Endothelial cell (in vitro differentiated cells): ENCODE measurements around the gene RSPH3. TPM values are rescaled to one million over a fixed set of nuclear protein-coding genes. Genes with fewer than 3 reads are reported as not detected.
"Not testable (repeated sequence)": the region's sequence is repeated elsewhere in the genome, so short reads cannot be mapped to it uniquely, and the experiment has no call there.

Experiments
- DNase-seq: peaks from one replicate; pipeline ENCODE4 v3.0.0; 2021; ENCODE audit warnings: low spot score
- H3K27ac Mint-ChIP-seq: one replicate; pipeline ENCODE4 v1.8.0; 2021; ENCODE audit warnings: mixed read lengths, inconsistent platforms; ENCODE audit not compliant: unreplicated experiment
- H3K27me3 Mint-ChIP-seq: one replicate; pipeline ENCODE4 v1.8.0; 2021; ENCODE audit warnings: mild to moderate bottlenecking, moderate library complexity, mixed read lengths, inconsistent platforms; ENCODE audit not compliant: unreplicated experiment
- H3K36me3 Mint-ChIP-seq: one replicate; pipeline ENCODE4 v1.8.0; 2021; ENCODE audit warnings: mild to moderate bottlenecking, low read depth, mixed read lengths, inconsistent platforms; ENCODE audit not compliant: unreplicated experiment
- H3K4me1 Mint-ChIP-seq: one replicate; pipeline ENCODE4 v1.8.0; 2021; ENCODE audit warnings: mild to moderate bottlenecking, mixed read lengths, inconsistent platforms; ENCODE audit not compliant: unreplicated experiment
- H3K4me3 Mint-ChIP-seq: one replicate; pipeline ENCODE4 v1.8.0; 2021; ENCODE audit warnings: mild to moderate bottlenecking, mixed read lengths, inconsistent platforms; ENCODE audit not compliant: unreplicated experiment
- H3K9me3 Mint-ChIP-seq: one replicate; pipeline ENCODE4 v1.8.0; 2021; ENCODE audit warnings: mixed read lengths, inconsistent platforms; ENCODE audit not compliant: unreplicated experiment
- CTCF ChIP-seq: fragments of 200-600 bp; sonication (generic); IDR thresholded peaks from one replicate; pipeline ENCODE4 v1.5.0; 2021; ENCODE audit warnings: antibody characterized with exemption; ENCODE audit not compliant: unreplicated experiment
- total RNA-seq: library from RNA; stranded (reverse); fragmentation: NEBNext Ultra II Directional; extraction: Animal tissue kit (Norgen Biotek cat#: 25700); gene quantifications from one replicate; pipeline ENCODE4 v1.2.1, GENCODE V29; 2021; ENCODE audit not compliant: unreplicated experiment

Gene RSPH3
- total RNA-seq, 1 donor from 2014 or later = 4.4 TPM

GRCh38 chr6:159039885-159040258 is 39.9 kb upstream of the RSPH3 start:
- Mint-ChIP-seq H3K4me3 (no peak overlapping the region), H3K27me3 (peaks cover 2% of the 10 kb centered on the region), H3K36me3 (no peaks in the 10 kb centered on the region), H3K4me1 (peaks cover 23% of the 10 kb centered on the region), H3K9me3 (no peaks in the 10 kb centered on the region), H3K27ac (no peak overlapping the region)
- no peak for TF ChIP-seq CTCF
- DNase-seq = no peak

DNA sequence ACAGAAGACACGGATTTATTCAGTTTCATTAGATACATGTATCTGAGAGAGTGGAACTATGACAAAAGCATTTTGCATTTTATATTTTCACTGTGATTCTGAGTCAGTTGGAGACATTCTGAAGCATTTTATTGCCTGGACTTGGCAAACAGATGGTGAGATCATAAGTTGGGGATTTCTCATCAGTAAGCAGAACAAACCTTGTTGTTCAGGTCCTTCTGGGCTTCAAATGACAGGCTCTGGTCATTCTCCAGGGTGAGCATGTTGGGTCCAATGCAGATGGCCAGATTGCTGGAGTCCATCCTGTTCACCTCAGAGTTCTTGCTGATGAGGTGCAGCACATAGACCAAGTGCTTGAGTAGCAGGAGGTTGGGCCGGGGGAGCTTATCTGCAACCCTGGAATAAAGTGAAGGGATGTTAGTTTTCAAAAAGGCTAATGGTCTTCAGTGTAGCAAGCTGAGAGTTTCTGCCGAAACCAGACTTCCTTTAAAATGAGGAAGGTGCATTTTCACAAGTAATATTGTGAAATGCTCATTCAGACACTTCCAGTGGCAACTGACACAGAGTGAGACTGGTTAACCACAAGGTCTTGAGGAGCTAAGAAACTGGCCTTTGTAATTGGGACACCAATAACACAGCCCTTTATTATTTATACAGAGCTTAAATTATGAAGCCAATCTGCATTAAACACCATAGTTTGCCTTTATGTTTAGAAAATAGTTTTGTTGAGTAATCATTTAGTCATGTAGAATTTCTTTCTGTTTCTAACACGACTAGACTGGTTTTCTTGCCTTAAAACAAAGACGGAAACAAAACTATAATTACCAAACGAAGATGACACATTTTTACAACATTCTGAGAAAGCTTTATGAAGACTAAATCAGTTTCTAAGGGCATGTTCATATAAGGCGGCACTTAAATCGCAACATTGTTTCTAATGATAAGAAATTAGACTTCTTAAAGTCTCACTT is 39.2 kb upstream of the RSPH3 start:
- Mint-ChIP-seq H3K4me3 (no peak overlapping the region), H3K9me3 (no peaks in the 10 kb centered on the region), H3K36me3 (no peaks in the 10 kb centered on the region), H3K27me3 (peaks cover 2% of the 10 kb centered on the region), H3K27ac (no peak overlapping the region), H3K4me1 (peaks cover 20% of the 10 kb centered on the region)
- DNase-seq = no peak
- no peak for TF ChIP-seq CTCF

GRCh38 chr6:159038318-159038717 is 38.3 kb upstream of the RSPH3 start:
- not testable (repeated sequence) for H3K36me3 Mint-ChIP-seq, DNase-seq, H3K27me3 Mint-ChIP-seq, H3K27ac Mint-ChIP-seq, H3K4me3 Mint-ChIP-seq, H3K9me3 Mint-ChIP-seq
- peaks cover 20% of the 10 kb centered on the region for H3K4me1 Mint-ChIP-seq

DNA sequence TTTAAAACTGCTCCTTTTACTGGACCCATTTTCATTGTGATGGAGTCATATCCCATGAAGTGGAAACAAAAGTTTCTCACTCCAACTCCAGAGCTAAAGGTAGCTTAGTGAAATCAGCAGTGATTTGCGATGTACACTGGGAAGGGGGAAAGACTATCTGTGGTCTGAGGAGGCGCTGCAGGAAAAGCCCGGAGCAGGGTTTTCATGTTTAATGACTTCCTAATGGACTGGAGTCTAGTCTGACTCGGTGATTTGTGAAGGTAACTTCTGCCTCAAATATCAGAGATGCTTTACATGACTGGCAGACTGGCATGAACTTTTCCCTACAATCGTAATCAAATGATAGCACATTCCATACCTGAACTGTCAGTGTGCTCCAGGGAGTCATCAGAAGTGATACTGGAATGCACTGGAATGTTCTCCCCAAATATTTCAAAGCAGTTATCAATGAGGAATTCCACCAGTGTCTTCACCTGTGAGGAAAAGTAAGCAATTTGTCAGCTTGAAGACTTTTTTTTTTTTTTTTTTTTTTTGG is 37.8 kb upstream of the RSPH3 start:
- no peak for DNase-seq
- Mint-ChIP-seq H3K4me1 (peaks cover 17% of the 10 kb centered on the region), H3K27ac (no peak overlapping the region), H3K9me3 (no peaks in the 10 kb centered on the region), H3K27me3 (no peaks in the 10 kb centered on the region), H3K36me3 (no peaks in the 10 kb centered on the region), H3K4me3 (no peak overlapping the region)
- TF ChIP-seq CTCF = no peak

- no peaks in the 10 kb centered on the region for H3K36me3 Mint-ChIP-seq
- peaks cover 5% of the 10 kb centered on the region for H3K4me1 Mint-ChIP-seq
- no peaks in the 10 kb centered on the region for H3K9me3 Mint-ChIP-seq
- DNase-seq = no peak
- no peak for TF ChIP-seq CTCF
- no peak overlapping the region for H3K27ac Mint-ChIP-seq
- H3K27me3 Mint-ChIP-seq = no peaks in the 10 kb centered on the region
- no peak overlapping the region for H3K4me3 Mint-ChIP-seq
These were observed 36.7 kb upstream of the RSPH3 start for GRCh38 chr6:159036673-159037072.
